ENCODE results near the gene ZEB1. TPM values are rescaled to one million over a fixed set of nuclear protein-coding genes. Genes with fewer than 3 reads are reported as not detected.

Gene ZEB1
- total and polyA plus RNA-seq, 2 experiments from 2014 or later, result 19.1 to 37.3 TPM

- TF ChIP-seq, protein P1, sequence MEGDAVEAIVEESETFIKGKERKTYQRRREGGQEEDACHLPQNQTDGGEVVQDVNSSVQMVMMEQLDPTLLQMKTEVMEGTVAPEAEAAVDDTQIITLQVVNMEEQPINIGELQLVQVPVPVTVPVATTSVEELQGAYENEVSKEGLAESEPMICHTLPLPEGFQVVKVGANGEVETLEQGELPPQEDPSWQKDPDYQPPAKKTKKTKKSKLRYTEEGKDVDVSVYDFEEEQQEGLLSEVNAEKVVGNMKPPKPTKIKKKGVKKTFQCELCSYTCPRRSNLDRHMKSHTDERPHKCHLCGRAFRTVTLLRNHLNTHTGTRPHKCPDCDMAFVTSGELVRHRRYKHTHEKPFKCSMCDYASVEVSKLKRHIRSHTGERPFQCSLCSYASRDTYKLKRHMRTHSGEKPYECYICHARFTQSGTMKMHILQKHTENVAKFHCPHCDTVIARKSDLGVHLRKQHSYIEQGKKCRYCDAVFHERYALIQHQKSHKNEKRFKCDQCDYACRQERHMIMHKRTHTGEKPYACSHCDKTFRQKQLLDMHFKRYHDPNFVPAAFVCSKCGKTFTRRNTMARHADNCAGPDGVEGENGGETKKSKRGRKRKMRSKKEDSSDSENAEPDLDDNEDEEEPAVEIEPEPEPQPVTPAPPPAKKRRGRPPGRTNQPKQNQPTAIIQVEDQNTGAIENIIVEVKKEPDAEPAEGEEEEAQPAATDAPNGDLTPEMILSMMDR (IDR thresholded peaks at IDR 0.05; ENCODE audit: low read depth, low read length), result no peak
- H3K27ac ChIP-seq, result no peak overlapping the region
- no peak for DNase-seq (ENCODE audit: low read depth in 1 of 2, low spot score in 1 of 2)
- no peaks in the 10 kb centered on the region for H3K4me1 ChIP-seq (ENCODE audit: low read depth)
- H3K27me3 ChIP-seq, result no peaks in the 10 kb centered on the region
- no peak overlapping the region for H3K4me3 ChIP-seq
- no peaks in the 10 kb centered on the region for H3K36me3 ChIP-seq
- no peaks in the 10 kb centered on the region for H3K9me3 ChIP-seq (ENCODE audit: low read depth)
These were observed 65.0 kb downstream of the ZEB1 start for GRCh38 chr10:31383810-31384588.

DNA sequence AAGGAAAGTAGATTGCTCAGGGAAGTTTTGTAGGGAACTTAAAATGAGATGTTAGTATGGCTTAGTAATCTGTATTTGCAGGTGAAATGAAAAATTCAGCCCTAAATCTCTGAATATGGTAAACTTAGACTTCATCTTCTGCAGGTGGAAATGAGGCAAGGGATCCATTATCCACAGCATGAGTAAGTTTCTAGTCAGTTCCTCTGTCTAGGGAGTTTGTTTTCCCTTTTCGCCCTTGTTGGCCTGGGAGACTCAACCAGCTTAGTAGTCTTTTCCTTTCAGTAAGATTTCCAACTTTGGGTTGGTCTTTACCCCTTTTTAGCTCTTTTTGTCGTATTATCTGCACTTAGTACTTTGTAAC is 65.6 kb downstream of the ZEB1 start:
- no peak for DNase-seq (ENCODE audit: low read depth in 1 of 2, low spot score in 1 of 2)
- H3K27me3 ChIP-seq, result no peaks in the 10 kb centered on the region
- H3K4me1 ChIP-seq (ENCODE audit: low read depth), result no peaks in the 10 kb centered on the region
- no peak overlapping the region for H3K4me3 ChIP-seq
- H3K36me3 ChIP-seq, result no peaks in the 10 kb centered on the region
- TF ChIP-seq, protein P1 (IDR thresholded peaks at IDR 0.05; ENCODE audit: low read depth, low read length), result no peak
- no peak overlapping the region for H3K27ac ChIP-seq
- H3K9me3 ChIP-seq (ENCODE audit: low read depth), result no peaks in the 10 kb centered on the region

GRCh38 chr10:31390804-31391203 is 71.8 kb downstream of the ZEB1 start:
- TF ChIP-seq, protein P1 (IDR thresholded peaks at IDR 0.05; ENCODE audit: low read depth, low read length), result no peak
- H3K27me3 ChIP-seq, result no peaks in the 10 kb centered on the region
- no peak overlapping the region for H3K27ac ChIP-seq
- no peaks in the 10 kb centered on the region for H3K4me1 ChIP-seq (ENCODE audit: low read depth)
- no peaks in the 10 kb centered on the region for H3K9me3 ChIP-seq (ENCODE audit: low read depth)
- no peaks in the 10 kb centered on the region for H3K36me3 ChIP-seq
- H3K4me3 ChIP-seq, result no peak overlapping the region
- no peak for DNase-seq (ENCODE audit: low read depth in 1 of 2, low spot score in 1 of 2)

- H3K27ac ChIP-seq, result no peak overlapping the region
- DNase-seq (ENCODE audit: low read depth in 1 of 2, low spot score in 1 of 2), result no peak
- TF ChIP-seq, protein P1 (IDR thresholded peaks at IDR 0.05; ENCODE audit: low read depth, low read length), result no peak
- H3K9me3 ChIP-seq (ENCODE audit: low read depth), result no peaks in the 10 kb centered on the region
- H3K27me3 ChIP-seq, result no peaks in the 10 kb centered on the region
- peaks cover 7% of the 10 kb centered on the region for H3K4me1 ChIP-seq (ENCODE audit: low read depth)
- H3K4me3 ChIP-seq, result no peak overlapping the region
- H3K36me3 ChIP-seq, result no peaks in the 10 kb centered on the region
These were observed 74.8 kb downstream of the ZEB1 start for GRCh38 chr10:31393844-31394243.

- no peaks in the 10 kb centered on the region for H3K36me3 ChIP-seq
- no peaks in the 10 kb centered on the region for H3K27me3 ChIP-seq
- no peak overlapping the region for H3K27ac ChIP-seq
- TF ChIP-seq, protein P1 (IDR thresholded peaks at IDR 0.05; ENCODE audit: low read depth, low read length), result no peak
- no peaks in the 10 kb centered on the region for H3K9me3 ChIP-seq (ENCODE audit: low read depth)
- no peak for DNase-seq (ENCODE audit: low read depth in 1 of 2, low spot score in 1 of 2)
- peaks cover 23% of the 10 kb centered on the region for H3K4me1 ChIP-seq (ENCODE audit: low read depth)
- no peak overlapping the region for H3K4me3 ChIP-seq
These were observed 76.7 kb downstream of the ZEB1 start for GRCh38 chr10:31395695-31396094.
